HG03175 (cell line): ENCODE data around the gene ITGB5.
"Not testable (repeated sequence)": the region's sequence is repeated elsewhere in the genome, so short reads cannot be mapped to it uniquely, and the experiment has no call there.

Experiments used
- ATAC-seq: cut with Tn5 transposase; IDR thresholded peaks from one replicate; pipeline ENCODE4 v1.9.1; 2021; ENCODE audit warnings: mild to moderate bottlenecking, moderate library complexity; ENCODE audit not compliant: unreplicated experiment

The ITGB5 gene

DNA sequence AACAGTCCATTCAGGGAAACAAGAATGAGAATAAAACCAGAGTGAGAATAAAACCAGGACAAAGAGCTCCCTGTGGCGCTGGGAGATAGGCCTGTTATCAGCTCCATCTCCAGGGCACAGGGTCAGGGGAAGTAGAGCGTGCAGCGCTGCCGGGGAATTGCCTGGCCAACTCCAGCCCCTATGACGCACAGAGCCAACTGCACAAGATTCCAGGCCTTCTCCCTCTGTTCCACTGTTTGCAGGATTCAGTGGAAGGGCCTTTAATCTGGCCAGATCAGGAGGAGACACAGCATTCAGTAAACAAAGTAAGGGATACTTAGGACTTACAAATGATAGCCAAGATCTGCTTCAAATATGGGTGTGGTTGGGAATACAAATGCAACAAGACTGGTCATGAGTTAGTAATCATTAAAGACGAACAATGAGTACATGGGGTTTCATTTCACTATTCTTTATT is 49.4 kb downstream of the ITGB5 start:
- no peak for ATAC-seq

DNA sequence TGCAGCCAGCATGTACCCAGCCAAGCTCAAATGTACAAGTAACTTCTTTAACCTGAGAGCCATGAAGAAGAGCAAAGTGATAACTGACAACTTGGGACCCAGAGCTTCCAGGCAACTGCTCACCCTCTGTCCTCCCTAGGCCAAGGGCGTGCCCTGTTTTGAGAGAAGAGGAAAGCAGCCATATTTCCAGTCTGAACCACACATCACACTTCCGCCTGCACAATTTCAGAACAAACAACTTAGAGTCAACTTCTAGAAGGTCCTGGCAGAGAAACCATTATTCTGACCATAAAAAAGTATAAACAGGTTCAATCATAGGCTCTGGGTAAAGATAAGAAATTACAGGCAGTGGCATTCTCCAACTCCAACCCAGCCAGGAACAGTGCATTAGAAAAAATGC is 50.1 kb downstream of the ITGB5 start:
- ATAC-seq, result no peak

DNA sequence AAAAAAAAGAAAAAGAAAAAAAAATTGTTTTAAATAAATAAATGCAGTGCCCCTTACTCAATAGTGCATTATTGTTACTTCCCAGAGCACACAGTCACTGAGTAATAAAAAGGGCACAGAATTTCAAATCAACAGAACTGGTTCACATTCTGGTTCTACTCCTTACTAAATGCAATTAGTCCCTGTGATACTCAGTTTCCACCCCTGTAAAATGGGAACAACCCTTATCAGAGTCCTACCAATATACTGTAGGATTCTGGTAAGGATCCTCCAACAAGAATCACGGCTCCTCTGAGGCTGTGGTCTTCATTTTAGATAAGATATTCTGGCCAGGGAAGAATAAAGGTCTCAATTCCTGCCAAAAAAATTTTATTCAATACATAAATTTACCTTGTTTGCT is 50.7 kb downstream of the ITGB5 start:
- no peak for ATAC-seq

DNA sequence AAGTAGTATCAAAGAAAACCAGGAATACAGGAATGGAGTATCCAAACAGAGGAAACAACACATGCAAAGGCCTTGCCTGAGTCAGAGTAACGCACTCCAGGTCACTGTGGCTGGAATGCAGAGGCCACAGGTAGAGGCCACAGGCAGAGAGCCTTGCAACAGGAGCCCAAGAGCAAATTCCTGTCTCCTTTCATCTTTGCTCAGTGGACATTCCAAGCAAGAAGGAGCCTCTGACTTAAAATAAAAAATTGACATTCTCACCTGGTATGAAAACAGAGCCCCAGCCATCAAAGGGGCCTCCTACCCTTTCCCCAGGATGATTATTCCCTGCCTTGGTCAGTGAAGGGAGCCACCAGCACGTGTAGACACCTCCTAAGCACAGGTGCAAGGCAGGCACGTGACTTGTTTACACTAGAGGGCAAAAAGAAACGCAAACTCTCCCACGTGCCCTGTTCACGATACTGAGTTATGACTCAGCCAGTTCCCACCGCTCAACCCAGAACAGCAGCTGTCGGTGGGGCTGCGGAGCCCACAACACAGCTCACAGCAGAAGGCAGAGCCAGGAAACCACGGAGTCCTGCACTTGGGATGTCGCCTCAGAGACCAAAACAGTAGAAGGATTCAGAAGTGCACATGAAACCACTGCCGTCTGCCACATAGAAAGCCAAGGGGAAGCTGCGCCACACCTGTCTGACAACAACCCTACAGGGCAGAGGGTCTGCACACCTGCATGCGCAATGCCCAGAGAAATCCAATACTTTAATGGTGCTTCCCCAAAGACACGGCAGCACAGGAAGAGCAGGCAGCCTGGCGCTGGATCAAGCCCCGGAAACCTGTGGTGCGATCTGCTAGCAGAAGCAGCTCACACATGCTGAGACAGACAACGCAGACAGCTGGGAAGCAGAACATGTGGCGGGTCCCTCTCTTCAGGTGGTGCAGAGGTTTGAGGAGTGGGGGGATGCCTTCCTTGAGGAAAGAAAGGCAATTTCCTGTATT is 52.1 kb downstream of the ITGB5 start:
- peak; percentile 96 for ATAC-seq

DNA sequence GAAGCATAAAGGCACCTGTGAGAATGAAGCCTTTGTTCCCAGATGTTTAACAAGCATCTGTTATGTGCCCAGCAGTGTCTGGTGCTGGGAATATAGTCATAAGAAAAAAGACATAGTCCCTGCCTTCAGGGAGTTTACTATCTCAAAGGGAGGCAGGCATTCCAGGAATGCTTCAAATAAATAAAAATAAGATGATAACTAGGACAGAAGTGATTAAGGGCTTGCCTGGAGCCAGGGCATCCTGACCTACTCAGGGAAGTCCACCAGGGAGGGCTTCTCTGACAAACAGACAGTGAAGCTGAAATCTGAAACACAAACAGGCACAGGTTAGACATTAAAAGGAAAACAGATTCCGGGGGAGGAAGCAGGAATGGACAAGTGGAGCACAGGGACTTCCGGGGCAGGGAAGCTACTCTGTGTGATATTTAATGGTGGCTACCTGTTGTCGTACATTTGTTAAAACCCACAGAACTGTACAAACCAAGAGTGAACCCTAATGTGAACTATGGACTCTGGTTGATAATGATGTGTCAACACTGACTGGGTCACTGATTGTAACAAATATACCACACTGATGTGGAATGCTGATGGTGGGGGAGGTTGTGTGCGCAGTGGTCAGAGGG is 53.3 kb downstream of the ITGB5 start:
- ATAC-seq, result no peak

DNA sequence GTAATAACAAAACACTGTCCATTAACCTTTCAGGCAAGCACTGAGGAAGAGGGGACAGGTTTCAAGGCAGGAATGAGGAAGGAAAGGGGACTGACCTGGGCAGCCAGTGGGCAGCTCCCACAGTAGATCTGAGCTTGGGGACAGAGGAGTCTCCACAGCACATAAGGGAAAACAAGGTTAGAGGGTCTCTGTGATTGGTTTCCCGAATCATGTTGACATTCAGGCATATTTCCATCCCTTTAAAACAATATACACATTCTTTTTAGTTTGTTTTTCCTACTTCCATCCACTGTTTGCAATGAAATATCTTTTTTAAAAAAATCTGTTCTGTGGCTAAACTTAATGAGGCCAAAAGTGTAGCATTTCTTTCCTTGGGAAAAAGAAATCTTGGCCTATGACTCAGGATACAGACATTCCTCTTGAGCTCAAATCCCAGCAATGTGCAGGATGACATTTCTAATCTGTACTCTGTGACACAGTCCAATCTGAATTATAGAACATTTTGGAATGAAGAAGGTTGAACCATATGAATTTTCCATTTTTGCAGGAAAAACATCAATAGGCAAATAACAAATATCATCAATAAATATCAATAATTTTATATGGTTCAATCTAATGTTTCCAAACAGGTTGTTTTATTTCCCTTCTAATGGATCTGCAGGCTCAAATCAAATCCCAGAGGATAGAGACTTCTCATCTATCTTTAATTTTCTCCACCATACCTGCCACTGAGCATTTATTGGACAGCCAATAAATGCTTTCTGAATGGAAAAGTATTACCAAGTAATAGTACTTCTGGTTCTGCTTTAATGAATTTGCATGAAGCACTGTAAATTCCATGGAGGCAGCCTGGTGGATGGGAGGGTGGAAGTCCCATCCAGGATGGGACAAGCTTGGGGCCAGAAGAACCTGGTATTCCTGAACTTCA is 54.1 kb downstream of the ITGB5 start:
- no peak for ATAC-seq

DNA sequence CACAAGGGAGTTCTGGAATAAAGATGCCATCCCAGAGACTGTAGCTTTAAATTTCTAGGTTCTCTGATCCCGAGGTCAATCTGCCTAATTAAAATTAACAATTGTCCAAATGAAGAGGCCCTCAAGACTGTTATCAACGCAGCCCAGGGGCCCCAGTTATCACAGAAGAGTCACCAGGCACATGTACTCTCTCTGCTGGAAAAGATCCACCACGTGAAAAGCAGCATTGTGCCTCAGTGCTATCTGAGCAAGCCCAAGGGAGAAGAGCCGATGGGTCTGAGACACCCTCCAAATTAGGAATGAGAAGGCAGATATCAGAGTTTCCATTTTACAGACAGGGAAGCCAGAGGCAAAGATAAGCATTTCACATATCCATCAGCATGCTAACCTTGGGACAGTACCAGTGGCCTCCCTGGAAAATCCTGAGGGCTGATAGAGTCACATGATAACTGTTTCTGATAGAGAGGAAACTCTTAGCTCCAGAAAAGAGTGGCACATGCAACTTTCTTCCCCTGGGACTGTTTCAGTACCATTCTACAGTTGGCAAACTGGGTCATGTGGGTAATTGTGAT is 55.5 kb downstream of the ITGB5 start:
- no peak for ATAC-seq

DNA sequence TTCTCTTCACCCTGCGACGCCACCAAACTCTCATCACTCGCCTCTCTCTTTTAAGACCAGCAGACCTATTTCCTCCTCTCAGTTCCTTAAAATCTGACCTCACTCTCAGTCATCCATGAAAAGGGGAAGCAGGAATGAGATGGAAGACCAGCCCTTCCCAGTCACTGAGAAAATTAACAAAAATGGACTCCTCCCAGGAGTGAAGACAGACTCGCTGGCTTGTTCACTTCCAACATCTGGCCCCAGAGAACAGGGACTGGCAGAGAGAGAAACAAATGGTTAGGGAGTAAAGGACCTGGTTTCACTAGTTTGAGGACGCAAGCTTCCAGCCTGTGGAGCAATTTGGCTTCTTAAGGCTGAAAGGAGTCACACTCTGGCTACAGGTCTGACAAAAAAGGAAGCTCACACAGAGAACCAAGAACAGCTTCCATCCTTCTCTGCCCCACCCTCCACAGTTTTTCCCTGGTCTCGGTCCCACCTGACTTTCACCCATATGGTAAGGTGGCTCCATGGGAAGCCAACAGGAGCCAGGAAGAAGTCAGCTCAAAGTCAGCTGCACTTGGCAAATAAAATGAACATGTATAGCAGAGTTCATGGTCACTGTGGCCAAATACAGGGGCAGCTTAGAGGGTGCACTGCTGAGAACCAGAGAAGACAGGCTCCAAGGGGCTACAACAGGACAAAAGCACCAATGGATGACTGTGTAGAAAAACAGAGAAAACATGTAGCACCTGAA is 57.2 kb downstream of the ITGB5 start:
- no peak for ATAC-seq

DNA sequence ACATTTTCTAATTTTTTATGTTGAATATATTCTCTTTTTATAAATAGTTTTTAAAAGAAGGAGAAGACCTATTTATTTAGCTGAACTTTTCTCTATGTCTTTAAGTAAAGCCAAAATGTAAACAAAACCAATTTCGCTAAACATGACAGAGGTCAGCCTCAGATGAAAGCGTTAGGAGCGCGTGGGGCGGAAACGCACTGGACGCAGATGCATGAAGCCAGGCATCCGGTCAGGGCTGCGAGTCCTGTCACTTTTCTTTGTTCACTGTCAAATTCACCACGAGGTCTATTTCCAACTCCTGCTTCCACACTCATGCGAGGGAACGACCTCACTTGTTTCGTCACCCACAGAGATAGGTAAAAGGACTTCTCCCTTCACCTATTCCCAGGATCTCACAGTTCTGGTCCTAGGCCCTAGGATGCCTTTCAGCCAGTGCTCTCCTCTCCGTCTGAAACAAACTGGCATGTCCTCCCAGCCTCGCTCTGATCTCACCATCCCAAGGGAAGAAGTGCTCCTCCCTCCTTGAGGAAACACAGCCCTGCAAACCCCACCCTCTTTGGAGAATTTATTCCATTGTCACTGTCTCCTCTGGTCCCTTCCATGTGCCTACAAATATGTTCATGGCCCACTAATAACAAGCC is 57.9 kb downstream of the ITGB5 start:
- no peak for ATAC-seq

DNA sequence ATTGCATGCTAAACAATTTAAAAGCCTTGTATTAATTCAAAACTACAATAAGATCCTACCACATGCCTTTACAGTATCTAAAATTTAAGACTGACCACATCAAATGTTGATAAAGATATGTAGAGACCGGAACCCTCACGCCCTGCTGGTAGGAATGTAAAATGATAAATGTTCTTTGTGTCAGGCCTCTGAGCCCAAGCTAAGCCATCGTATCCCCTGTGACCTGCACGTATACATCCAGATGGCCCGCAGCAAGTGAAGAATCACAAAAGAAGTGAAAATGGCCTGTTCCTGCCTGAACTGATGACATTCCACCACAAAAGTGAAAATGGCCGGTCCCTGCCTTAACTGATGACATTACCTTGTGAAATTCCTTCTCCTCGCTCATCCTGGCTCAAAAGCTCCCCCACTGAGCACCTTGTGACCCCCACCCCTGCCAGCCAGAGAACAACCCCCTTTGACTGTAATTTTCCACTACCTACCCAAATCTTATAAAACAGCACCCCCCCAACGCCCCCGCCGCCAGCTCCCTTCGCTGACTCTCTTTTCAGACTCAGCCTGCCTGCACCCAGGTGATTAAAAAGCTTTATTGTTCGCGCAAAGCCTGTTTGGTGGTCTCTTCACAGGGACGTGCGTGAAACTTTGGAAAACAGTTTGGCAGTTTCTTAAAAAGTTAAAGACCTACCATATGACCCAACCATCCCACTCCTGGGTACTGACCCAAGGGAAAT is 59.5 kb downstream of the ITGB5 start:
- not testable (repeated sequence) for ATAC-seq

DNA sequence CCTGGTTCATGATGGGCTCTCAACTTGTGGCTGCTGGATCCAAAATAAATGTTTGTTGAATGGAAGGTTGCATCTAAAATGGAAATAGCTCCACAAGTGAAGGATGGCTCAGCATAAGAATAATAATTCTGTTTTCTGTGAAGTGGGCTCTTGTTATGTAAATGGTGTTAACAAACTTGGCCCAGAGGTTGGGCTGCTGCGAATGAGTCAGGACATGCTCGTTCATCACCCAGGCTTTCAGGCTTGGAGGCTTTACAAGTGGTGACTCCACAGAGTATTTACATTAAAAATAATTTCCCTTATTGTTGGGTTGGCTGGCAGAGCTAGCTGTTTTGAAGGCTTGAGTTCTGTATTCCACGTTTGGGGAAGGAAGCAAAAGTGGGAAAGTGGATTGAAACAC is 60.5 kb downstream of the ITGB5 start:
- no peak for ATAC-seq

DNA sequence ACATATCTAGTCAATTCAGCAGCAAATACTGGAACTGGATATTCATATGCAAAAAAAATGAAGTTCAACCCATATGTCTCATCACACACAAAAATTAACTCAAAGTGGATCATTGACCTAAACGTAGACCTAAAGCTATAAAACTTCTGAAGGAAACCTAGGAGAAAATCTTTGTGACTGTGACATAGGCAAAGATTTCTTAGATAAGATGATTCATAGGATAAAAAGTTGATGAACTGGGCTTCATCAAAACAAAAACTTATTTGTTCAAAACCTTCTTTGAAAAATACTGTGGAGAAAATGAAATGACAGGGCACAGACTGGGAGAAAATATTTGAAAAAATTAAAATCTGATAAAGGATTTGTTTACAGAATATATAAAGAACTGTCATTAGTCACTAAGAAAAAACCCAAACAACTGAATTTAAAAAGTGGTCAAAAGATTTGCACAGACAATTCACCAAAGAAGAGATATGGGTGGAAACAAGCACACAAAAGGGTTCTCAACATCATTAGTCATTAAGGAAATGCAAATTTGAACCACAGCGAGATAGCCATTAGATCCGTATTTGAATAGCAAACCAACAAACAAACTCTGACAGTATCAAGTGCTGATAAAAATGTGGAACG is 62.8 kb downstream of the ITGB5 start:
- no peak for ATAC-seq

DNA sequence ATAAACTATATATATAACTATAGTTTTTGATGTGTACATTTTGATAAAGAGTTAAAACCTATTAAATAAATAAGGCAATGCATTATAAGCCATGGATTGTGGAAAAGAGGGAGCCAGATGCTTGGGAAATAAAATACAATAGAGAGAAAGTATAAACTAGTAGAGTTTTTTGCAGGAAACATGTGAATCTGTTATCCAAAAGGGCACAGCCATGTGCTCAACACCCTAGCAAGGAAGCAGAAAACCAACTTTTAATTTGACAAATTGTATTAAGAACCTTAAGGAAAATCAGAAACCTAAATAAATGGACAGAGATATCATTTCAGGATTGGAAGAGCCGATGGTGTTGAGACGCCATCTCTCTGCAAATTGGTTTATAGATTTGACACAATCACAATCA is 63.5 kb downstream of the ITGB5 start:
- no peak for ATAC-seq

DNA sequence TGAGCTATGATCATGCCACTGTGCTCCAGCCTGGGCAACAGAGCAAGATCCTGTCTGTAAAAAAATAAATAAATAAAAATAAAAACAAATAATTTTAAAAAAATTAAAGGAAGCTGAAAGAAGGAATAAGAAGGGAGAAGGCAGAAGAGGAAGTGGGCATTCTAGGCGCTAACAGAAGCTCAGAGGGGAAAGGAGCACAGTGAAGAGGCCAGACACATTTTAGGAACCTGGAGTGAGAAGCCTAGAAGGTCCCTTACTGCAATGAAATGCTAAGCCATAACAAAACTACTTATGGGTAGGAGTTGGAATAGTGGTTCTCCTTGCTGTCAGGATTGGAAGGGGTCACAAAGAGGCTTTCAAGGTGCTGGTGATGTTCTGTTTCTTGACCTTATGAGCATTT is 64.0 kb downstream of the ITGB5 start:
- ATAC-seq, result no peak

DNA sequence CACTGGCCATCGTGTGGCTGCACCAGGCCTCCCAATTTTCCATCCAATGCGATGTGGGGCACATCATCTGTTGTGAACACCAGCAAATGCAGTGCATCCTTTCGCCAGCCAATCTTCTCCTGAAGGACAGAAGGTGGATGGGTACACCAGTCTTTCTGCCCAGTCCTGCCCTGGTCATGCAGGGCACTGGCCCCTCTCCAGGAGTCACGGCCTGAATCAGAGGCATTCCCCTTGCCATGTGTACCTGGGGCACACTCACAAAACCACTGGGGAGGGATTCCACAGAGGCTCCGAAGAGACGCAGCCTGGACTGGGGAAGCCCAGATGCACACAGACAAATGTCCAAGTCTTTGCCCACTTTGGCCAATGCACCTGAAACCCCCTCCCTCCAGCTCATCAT is 65.8 kb downstream of the ITGB5 start:
- ATAC-seq, result no peak

DNA sequence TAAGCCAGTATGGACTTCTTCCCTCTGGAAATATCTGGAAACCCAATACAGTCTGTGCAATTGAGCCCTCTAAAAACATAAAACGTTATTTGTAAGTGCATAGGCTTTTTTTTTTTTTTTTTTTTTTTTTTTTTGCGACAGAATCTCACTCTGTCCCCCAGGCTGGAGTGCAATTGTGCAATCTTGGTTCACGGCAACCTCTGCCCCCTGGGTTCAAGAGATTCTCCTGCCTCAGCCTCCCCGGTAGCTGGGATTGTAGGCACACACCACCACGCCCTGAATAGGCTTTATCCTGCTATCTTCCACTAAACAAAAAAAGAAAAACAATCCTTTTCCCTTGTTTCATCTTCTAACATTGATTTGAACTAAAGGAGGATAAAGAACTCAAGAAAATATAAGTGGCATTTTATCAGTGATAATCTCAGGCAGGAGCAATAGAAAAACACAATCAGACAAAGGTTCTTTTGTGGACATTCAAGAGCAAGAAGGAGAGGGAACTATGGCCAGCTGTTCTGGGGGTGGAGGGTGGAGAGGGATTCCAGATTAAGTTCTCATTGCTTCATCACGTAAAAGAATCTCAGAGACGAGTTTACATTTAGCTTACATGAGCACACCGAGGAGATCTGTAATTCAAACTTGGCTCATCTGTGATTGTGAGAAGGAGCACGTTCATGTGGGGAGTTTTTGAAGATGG is 68.6 kb downstream of the ITGB5 start:
- no peak for ATAC-seq

DNA sequence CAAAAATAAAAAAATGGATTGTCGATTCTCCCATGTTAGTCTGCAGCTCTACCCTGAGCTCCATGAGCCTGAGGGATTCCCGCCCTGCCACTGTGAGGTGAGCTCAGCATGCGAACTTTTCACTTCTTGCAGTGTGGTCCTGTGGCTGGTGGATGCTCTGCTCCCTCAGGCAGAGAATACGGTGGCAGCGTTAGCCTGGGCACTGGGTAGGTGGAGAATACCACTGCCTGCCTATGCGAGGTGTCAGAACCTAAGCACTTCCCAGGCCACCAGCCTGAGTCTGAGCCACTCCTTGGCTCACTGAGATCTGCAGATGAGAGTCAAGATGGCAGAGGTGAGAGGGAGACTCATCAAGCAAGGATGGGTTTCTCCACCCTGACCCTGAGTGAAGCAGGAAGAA is 70.1 kb downstream of the ITGB5 start:
- ATAC-seq, result no peak

DNA sequence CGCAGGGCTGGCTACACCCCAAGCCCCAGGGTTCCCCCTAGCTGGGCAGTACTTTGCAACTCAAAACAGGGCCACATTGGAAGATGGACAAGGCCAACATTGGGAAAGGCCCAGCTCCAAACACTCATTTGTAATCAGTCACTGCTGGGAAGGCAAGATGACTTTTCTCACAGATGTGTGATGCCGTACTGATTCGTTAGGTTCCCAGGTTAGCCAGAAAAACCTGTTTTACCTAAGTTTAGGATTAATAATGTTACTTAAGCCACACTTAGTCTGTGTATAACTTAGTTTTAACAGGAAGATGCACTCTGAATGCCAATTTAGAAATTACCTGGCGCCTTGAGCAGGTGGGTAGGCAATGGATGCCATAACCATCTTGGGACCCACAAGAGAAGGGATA is 71.0 kb downstream of the ITGB5 start:
- ATAC-seq, result no peak
